Spinal cord (tissue), 10 donors: ENCODE data around the gene POU2AF1. TPM values are rescaled to one million over a fixed set of nuclear protein-coding genes. Genes with fewer than 3 reads are reported as not detected.

Experiments
- DNase-seq, 6 donors: peaks; one replicate each; pipeline versions ENCODE4 v3.0.0 to v3.0.0-alpha.2; 2013 to 2015; ENCODE audit warnings: low spot score in 6 of 6, low read depth in 4 of 6
- H3K27ac ChIP-seq: one replicate; pipeline ENCODE4 v1.5.1; 2013; ENCODE audit warnings: low read depth, low read length, control low read depth
- H3K27me3 ChIP-seq: one replicate; pipeline ENCODE4 v1.6.1; 2013; ENCODE audit warnings: low read length; ENCODE audit not compliant: control insufficient read depth, insufficient read depth
- H3K36me3 ChIP-seq: one replicate; pipeline ENCODE4 v1.6.1; 2013; ENCODE audit warnings: low read length; ENCODE audit not compliant: control insufficient read depth, insufficient read depth
- H3K4me1 ChIP-seq: one replicate; pipeline ENCODE4 v1.6.1; 2013; ENCODE audit warnings: low read length; ENCODE audit not compliant: control insufficient read depth, insufficient read depth
- H3K4me3 ChIP-seq: one replicate; pipeline ENCODE4 v1.5.1; 2013; ENCODE audit warnings: low read depth, low read length, control low read depth
- H3K9me3 ChIP-seq: one replicate; pipeline ENCODE4 v1.6.1; 2013; ENCODE audit warnings: low read length; ENCODE audit not compliant: control insufficient read depth, insufficient read depth
- WGBS: methylation state at CpG from one replicate; pipeline ENCODE4 v1.1.5; 2013; ENCODE audit warnings: missing lambda C conversion rate; ENCODE audit not compliant: insufficient coverage; 5-methylcytosine and 5-hydroxymethylcytosine counted together
- polyA plus RNA-seq, 2 donors: library from polyadenylated mRNA; unstranded; fragments of 120-200 nt; gene quantifications; one replicate each; pipeline ENCODE4 v1.2.1, GENCODE V29; 2013; ENCODE audit not compliant: insufficient read length in 2 of 2
- total RNA-seq, 2 donors: library from RNA; depleted of rRNA in 1 of 2; stranded (reverse); fragments of 120-200 nt in 1 of 2; fragments of >200 nt in 1 of 2; gene quantifications; one replicate each; pipeline versions ENCODE4 v1.2.3 to v1.2.4, GENCODE V29; 2013 to 2014
- donor health status: healthy.

POU2AF1 gene
- total and polyA plus RNA-seq, 4 donors, result 0.27 to 4.5 (median 0.51) TPM

- Histone ChIP-seq H3K4me3 (no peak overlapping the region), H3K4me1 (no peaks in the 10 kb centered on the region), H3K9me3 (no peaks in the 10 kb centered on the region), H3K27me3 (no peaks in the 10 kb centered on the region), H3K36me3 (no peaks in the 10 kb centered on the region), H3K27ac (no peak overlapping the region)
- no peak for DNase-seq
- 89% methylated on average over 22 of the region's 22 CpGs for WGBS
These were observed 20.8 kb downstream of the POU2AF1 start for GRCh38 chr11:111358038-111359001.

GRCh38 chr11:111357150-111358037 lies 21.7 kb downstream of the POU2AF1 start:
- no peaks in the 10 kb centered on the region for H3K4me1 ChIP-seq
- H3K27me3 ChIP-seq, result no peaks in the 10 kb centered on the region
- 78% methylated on average over 15 of the region's 18 CpGs for WGBS
- no peak overlapping the region for H3K27ac ChIP-seq
- no peaks in the 10 kb centered on the region for H3K36me3 ChIP-seq
- DNase-seq, result no peak
- no peak overlapping the region for H3K4me3 ChIP-seq
- no peaks in the 10 kb centered on the region for H3K9me3 ChIP-seq

GRCh38 chr11:111356660-111357048 lies 22.4 kb downstream of the POU2AF1 start:
- H3K27me3 ChIP-seq, result no peaks in the 10 kb centered on the region
- WGBS, result no CpG with 5 or more reads among the region's 3 CpGs
- no peak overlapping the region for H3K27ac ChIP-seq
- H3K4me1 ChIP-seq, result no peaks in the 10 kb centered on the region
- H3K36me3 ChIP-seq, result no peaks in the 10 kb centered on the region
- no peak for DNase-seq
- H3K9me3 ChIP-seq, result no peaks in the 10 kb centered on the region
- no peak overlapping the region for H3K4me3 ChIP-seq

GRCh38 chr11:111355956-111356659 lies 23.0 kb downstream of the POU2AF1 start:
- no peaks in the 10 kb centered on the region for H3K36me3 ChIP-seq
- no peak overlapping the region for H3K27ac ChIP-seq
- H3K4me3 ChIP-seq, result no peak overlapping the region
- DNase-seq, result no peak
- H3K9me3 ChIP-seq, result no peaks in the 10 kb centered on the region
- WGBS, result 80% methylated on average over 3 of the region's 5 CpGs
- no peaks in the 10 kb centered on the region for H3K4me1 ChIP-seq
- no peaks in the 10 kb centered on the region for H3K27me3 ChIP-seq

- no peak for DNase-seq
- Histone ChIP-seq H3K27ac (no peak overlapping the region), H3K4me3 (no peak overlapping the region), H3K36me3 (no peaks in the 10 kb centered on the region), H3K4me1 (no peaks in the 10 kb centered on the region), H3K9me3 (no peaks in the 10 kb centered on the region), H3K27me3 (no peaks in the 10 kb centered on the region)
- 88% methylated on average over 2 of the region's 5 CpGs for WGBS
These were observed 24.0 kb downstream of the POU2AF1 start for GRCh38 chr11:111355101-111355500.

- Histone ChIP-seq H3K9me3 (no peaks in the 10 kb centered on the region), H3K27ac (no peak overlapping the region), H3K27me3 (no peaks in the 10 kb centered on the region), H3K4me1 (no peaks in the 10 kb centered on the region), H3K4me3 (no peak overlapping the region), H3K36me3 (no peaks in the 10 kb centered on the region)
- no CpG with 5 or more reads among the region's 2 CpGs for WGBS
- DNase-seq, result no peak
These were observed 24.5 kb downstream of the POU2AF1 start for GRCh38 chr11:111354601-111354891.

- H3K27me3 ChIP-seq, result no peaks in the 10 kb centered on the region
- H3K27ac ChIP-seq, result no peak overlapping the region
- 95% methylated on average over 12 of the region's 16 CpGs for WGBS
These were observed 25.1 kb downstream of the POU2AF1 start for GRCh38 chr11:111353776-111354600.

GRCh38 chr11:111352935-111353710 lies 26.0 kb downstream of the POU2AF1 start:
- Histone ChIP-seq H3K4me1 (no peaks in the 10 kb centered on the region), H3K27me3 (no peaks in the 10 kb centered on the region), H3K27ac (no peak overlapping the region), H3K36me3 (no peaks in the 10 kb centered on the region), H3K4me3 (no peak overlapping the region), H3K9me3 (no peaks in the 10 kb centered on the region)
- WGBS, result 75% methylated on average over 4 of the region's 8 CpGs
- peak in 1 of 6 donors; percentile 21 for DNase-seq

More at GRCh38 chr11:111353776-111354600, 25.1 kb downstream of the POU2AF1 start:
- no peak for DNase-seq
- Histone ChIP-seq H3K4me1 (no peaks in the 10 kb centered on the region), H3K9me3 (no peaks in the 10 kb centered on the region), H3K36me3 (no peaks in the 10 kb centered on the region), H3K4me3 (no peak overlapping the region)
